Calu3 (cell line): ENCODE data around the gene S100A7. TPM values are rescaled to one million over a fixed set of nuclear protein-coding genes. Genes with fewer than 3 reads are reported as not detected.

Source experiments
- BruUV-seq: library from RNA; stranded (reverse); fragments of 400-500 nt; replicated peaks from 2 replicates; lab custom pipeline; 2021; lab: Mats Ljungman, UMichigan
- CTCF ChIA-PET: fragments of 300-600 bp; sonication (Branson Sonifier 250); formaldehyde crosslinking; loops from one replicate; lab custom pipeline; 2022; ENCODE audit warnings: antibody characterized with exemption; lab: Charles Lee
- DNase-seq: peaks from one replicate; pipeline ENCODE4 v3.0.0; 2022
- H3K27ac Mint-ChIP-seq: one replicate; pipeline ENCODE4 v1.8.0; 2022; ENCODE audit warnings: mixed read lengths; ENCODE audit not compliant: unreplicated experiment
- H3K27me3 Mint-ChIP-seq: one replicate; pipeline ENCODE4 v1.8.0; 2022; ENCODE audit warnings: mixed read lengths; ENCODE audit not compliant: unreplicated experiment
- H3K36me3 Mint-ChIP-seq: one replicate; pipeline ENCODE4 v1.8.0; 2022; ENCODE audit warnings: mild to moderate bottlenecking, moderate library complexity, mixed read lengths; ENCODE audit not compliant: insufficient read depth, unreplicated experiment
- H3K4me1 Mint-ChIP-seq: one replicate; pipeline ENCODE4 v1.8.0; 2022; ENCODE audit warnings: mild to moderate bottlenecking, low read depth, mixed read lengths; ENCODE audit not compliant: unreplicated experiment
- H3K4me3 Mint-ChIP-seq: one replicate; pipeline ENCODE4 v1.8.0; 2022; ENCODE audit warnings: mild to moderate bottlenecking, low read depth, moderate library complexity, mixed read lengths; ENCODE audit not compliant: unreplicated experiment
- H3K9me3 Mint-ChIP-seq: one replicate; pipeline ENCODE4 v1.8.0; 2022; ENCODE audit warnings: low read depth, mixed read lengths; ENCODE audit not compliant: unreplicated experiment
- intact Hi-C: fragments of 100-400 bp; cut with micrococcal nuclease; formaldehyde crosslinking; loops from one replicate; pipeline ENCODE4 v1.10.0; 2022; ENCODE audit not compliant: unreplicated experiment
- total RNA-seq: library from RNA; stranded (reverse); gene quantifications from 2 replicates; pipeline ENCODE4 v1.2.3, GENCODE V29; 2022
- TF ChIP-seq, protein P1 (sequence below): fragments of 200-600 bp; IDR thresholded peaks from one replicate; pipeline ENCODE4 v1.8.0; 2022; ENCODE audit warnings: antibody characterized with exemption; ENCODE audit not compliant: unreplicated experiment

S100A7 gene
- total RNA-seq, 1 experiment from 2014 or later, result not detected

DNA sequence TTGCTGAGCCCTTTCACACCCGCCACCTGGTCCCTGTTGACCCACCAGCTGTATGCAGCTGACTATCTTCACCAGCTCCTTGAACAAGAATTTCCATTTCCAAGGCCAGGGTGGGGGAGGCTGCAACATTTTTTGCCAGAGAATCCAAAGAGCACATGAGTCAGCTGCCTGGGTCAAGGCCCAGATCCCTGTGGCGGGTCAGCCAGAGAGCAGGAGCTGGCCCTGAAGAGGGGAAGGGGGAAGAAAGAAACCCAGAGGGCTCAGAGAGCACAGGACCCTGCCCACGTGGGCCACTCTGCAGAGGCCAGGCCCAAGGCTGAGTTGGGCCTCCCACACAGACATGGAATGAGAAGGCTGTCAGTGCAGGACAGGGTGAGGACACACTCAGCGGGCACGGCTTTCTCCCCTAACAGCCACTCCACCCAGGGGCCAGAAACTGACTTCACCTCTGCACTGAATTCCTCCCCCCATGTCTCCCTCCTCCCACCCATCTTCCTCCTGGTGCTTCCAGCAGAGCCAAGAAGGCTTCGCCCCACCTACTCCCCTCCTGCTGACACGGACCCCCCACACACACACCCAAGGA is 46.5 kb upstream of the S100A7 start:
- Mint-ChIP-seq H3K4me3 (no peak overlapping the region), H3K9me3 (no peaks in the 10 kb centered on the region), H3K36me3 (peaks cover 12% of the 10 kb centered on the region), H3K4me1 (peaks cover 52% of the 10 kb centered on the region), H3K27ac (no peak overlapping the region), H3K27me3 (no peaks in the 10 kb centered on the region)
- TF ChIP-seq, protein P1, sequence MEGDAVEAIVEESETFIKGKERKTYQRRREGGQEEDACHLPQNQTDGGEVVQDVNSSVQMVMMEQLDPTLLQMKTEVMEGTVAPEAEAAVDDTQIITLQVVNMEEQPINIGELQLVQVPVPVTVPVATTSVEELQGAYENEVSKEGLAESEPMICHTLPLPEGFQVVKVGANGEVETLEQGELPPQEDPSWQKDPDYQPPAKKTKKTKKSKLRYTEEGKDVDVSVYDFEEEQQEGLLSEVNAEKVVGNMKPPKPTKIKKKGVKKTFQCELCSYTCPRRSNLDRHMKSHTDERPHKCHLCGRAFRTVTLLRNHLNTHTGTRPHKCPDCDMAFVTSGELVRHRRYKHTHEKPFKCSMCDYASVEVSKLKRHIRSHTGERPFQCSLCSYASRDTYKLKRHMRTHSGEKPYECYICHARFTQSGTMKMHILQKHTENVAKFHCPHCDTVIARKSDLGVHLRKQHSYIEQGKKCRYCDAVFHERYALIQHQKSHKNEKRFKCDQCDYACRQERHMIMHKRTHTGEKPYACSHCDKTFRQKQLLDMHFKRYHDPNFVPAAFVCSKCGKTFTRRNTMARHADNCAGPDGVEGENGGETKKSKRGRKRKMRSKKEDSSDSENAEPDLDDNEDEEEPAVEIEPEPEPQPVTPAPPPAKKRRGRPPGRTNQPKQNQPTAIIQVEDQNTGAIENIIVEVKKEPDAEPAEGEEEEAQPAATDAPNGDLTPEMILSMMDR, result no peak
- intact Hi-C loops, result loop anchor here (2.0 kb wide), 1 partner anchor 242 kb away; no protein-coding TSS in a partner anchor
- CTCF ChIA-PET, result interaction anchor here (1.0 to 1.5 kb wide), 3 partner anchors 9 to 120 kb away, joined by 4 to 5 read pairs (median 4); partner anchors contain the start of gene S100A13
- DNase-seq, result peak; percentile 47
- BruUV-seq, result no TSS peak

DNA sequence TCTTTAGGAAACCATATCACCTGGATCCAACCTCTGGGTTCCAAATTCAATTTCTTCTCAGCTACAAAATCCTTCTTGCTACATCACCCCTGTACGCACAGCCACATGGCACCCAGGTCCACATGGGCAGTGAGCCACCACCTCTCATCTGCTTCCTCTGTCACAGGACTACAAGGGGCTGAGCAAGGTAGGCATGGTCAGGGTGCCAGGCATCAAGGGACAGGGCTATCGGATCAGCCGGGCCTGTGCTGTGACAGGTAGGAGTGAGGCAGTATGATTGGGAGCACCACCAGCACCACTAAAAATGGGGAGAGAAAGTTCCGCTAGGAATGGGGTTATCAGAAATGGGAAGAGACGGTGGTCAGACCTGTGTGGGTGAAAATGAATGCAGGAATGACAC is 45.9 kb upstream of the S100A7 start:
- Mint-ChIP-seq H3K27ac (no peak overlapping the region), H3K4me3 (no peak overlapping the region), H3K36me3 (peaks cover 12% of the 10 kb centered on the region), H3K27me3 (peaks cover under 1% of the 10 kb centered on the region), H3K9me3 (no peaks in the 10 kb centered on the region), H3K4me1 (peaks cover 47% of the 10 kb centered on the region)
- BruUV-seq, result no TSS peak
- TF ChIP-seq, protein P1, result no peak
- DNase-seq, result no peak
- intact Hi-C loops, result loop anchor here (2.0 kb wide), 1 partner anchor 242 kb away; no protein-coding TSS in a partner anchor
- CTCF ChIA-PET, result interaction anchor here (1.0 to 1.5 kb wide), 3 partner anchors 9 to 121 kb away, joined by 4 to 5 read pairs (median 4); partner anchors contain the start of gene S100A13

DNA sequence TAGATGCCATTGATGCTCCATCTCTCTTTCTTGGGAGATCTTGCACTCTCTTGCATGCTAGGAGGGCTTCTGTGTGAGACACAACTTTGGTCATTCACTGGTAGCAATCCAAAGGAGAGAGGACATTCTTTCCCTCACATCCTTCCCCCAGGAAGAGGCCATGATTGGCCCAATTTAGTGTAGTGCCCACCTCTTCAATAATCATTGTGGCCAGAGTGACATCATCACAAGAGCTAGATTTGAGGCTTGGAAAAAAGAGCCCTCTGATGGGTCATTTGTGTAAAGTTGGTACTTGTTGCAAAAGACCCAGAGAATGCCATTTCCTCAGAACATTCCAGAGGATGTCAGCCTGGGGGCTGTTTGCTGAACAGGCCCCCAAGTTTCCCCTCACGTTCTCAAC is 45.1 kb upstream of the S100A7 start:
- DNase-seq, result no peak
- TF ChIP-seq, protein P1, result no peak
- peaks cover 7% of the 10 kb centered on the region for H3K36me3 Mint-ChIP-seq
- H3K4me1 Mint-ChIP-seq, result peaks cover 39% of the 10 kb centered on the region
- peaks cover 8% of the 10 kb centered on the region for H3K27me3 Mint-ChIP-seq
- no peaks in the 10 kb centered on the region for H3K9me3 Mint-ChIP-seq
- no peak overlapping the region for H3K27ac Mint-ChIP-seq
- BruUV-seq, result no TSS peak
- intact Hi-C loops, result no loop called here
- no peak overlapping the region for H3K4me3 Mint-ChIP-seq
- CTCF ChIA-PET, result interaction anchor here (0.7 kb wide), 1 partner anchor 267 kb away, joined by 3 read pairs; no protein-coding TSS in a partner anchor

DNA sequence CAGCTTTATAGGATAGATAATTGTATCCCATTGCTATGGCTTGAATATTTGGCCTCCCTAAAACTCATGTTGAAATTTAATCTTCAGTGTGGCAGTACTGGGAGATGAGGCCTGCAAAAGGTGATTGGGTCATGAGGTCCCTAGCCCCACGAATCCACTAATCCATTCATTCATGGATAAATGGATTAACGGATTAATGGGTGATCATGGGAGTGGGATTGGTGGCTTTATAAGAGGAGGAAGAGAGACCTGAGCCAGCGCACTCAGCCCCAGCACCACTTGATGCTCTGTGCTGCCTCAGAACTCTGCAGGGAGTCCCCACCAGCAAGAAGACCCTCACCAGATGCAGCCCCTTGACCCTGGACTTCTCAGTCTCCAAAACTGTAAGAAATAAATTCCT is 43.3 kb upstream of the S100A7 start:
- Mint-ChIP-seq H3K9me3 (no peaks in the 10 kb centered on the region), H3K4me3 (no peak overlapping the region), H3K36me3 (peaks cover 7% of the 10 kb centered on the region), H3K27ac (no peak overlapping the region), H3K27me3 (peaks cover 26% of the 10 kb centered on the region), H3K4me1 (peaks cover 22% of the 10 kb centered on the region)
- TF ChIP-seq, protein P1, result no peak
- CTCF ChIA-PET, result no interaction called here
- BruUV-seq, result no TSS peak
- no peak for DNase-seq
- intact Hi-C loops, result no loop called here
